Bronchial epithelial cell (primary cell): ENCODE data around the gene GLOD4. TPM values are rescaled to one million over a fixed set of nuclear protein-coding genes. Genes with fewer than 3 reads are reported as not detected.

Experiments
- DNase-seq: peaks from one replicate; pipeline ENCODE4 v3.0.0-alpha.2; 2010; ENCODE audit warnings: low read depth
- FAIRE-seq: peaks from 2 replicates; lab custom pipeline; 2011; peaks lifted over from hg19 to GRCh38; lab: Jason Lieb, UNC
- H3K27me3 ChIP-seq: 2 replicates; pipeline ENCODE4 v1.5.1; 2011; ENCODE audit warnings: low read length; ENCODE audit not compliant: control insufficient read depth, insufficient read depth
- H3K36me3 ChIP-seq: 2 replicates; pipeline ENCODE4 v1.5.1; 2011; ENCODE audit warnings: low read length; ENCODE audit not compliant: control insufficient read depth, insufficient read depth
- H3K4me3 ChIP-seq: 2 replicates; pipeline ENCODE4 v1.5.1; 2011; ENCODE audit warnings: mild to moderate bottlenecking, low read depth, low read length, control low read depth
- total RNA-seq: library from RNA; depleted of rRNA; stranded (reverse); fragments of >200 nt; gene quantifications from 2 replicates; pipeline ENCODE4 v1.2.1, GENCODE V29; 2014
- TF ChIP-seq, protein P1 (sequence below): IDR thresholded peaks from 2 replicates; pipeline ENCODE4 v1.5.1; 2011; ENCODE audit warnings: mild to moderate bottlenecking, moderate library complexity, low read length, control low read depth, inconsistent platforms; ENCODE audit not compliant: insufficient read depth, severe bottlenecking

GLOD4 gene
- total RNA-seq, 1 donor from 2014 or later, result 93.2 TPM

DNA sequence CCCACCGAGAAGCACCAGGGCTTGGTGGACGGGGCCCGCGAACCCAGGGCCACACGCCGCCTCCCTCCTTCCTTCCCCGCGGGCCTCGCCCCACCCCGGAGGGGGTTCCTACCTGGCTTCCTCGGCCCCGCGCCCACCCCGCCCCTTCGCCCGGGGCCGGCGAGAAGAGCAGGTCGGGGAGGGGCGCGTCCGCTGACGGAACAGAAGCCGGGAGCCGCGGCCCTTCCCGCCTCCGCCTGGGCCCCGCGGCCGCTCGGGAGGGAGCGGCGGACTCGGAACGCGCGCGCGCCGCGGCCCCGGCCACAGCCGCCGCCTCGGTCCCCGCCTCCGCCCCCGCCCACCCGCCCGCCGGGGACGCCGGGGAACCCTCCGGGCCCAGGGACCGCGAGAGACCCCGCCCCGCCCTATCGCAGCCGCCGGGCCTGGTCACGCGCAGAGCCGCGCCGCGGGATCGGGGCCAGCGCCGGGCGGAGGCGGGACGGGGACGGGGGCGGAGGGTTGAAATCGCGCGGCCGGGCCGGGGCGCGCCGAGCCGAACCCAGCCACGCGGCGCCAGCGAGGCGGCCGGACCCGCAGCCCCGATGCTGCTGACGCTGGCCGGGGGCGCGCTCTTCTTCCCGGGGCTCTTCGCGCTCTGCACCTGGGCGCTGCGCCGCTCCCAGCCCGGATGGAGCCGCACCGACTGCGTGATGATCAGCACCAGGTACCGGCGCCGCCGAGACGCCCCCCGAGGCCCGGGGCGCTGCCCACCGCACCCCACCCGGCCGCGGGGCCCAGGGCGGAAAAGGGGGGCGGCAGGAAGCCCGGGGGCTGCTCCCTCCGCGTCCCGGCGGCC, 49.8 kb downstream of the GLOD4 start, which contains the start of gene TLCD3A:
Gene TLCD3A (plus strand): TSS at position 530 of the 835 bp plus-strand sequence. CDS start 52 bp downstream, at position 582.
- DNase-seq (peak; percentile 31), FAIRE-seq (no peak)
- TF ChIP-seq, protein P1, sequence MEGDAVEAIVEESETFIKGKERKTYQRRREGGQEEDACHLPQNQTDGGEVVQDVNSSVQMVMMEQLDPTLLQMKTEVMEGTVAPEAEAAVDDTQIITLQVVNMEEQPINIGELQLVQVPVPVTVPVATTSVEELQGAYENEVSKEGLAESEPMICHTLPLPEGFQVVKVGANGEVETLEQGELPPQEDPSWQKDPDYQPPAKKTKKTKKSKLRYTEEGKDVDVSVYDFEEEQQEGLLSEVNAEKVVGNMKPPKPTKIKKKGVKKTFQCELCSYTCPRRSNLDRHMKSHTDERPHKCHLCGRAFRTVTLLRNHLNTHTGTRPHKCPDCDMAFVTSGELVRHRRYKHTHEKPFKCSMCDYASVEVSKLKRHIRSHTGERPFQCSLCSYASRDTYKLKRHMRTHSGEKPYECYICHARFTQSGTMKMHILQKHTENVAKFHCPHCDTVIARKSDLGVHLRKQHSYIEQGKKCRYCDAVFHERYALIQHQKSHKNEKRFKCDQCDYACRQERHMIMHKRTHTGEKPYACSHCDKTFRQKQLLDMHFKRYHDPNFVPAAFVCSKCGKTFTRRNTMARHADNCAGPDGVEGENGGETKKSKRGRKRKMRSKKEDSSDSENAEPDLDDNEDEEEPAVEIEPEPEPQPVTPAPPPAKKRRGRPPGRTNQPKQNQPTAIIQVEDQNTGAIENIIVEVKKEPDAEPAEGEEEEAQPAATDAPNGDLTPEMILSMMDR, result no peak
- Histone ChIP-seq H3K27me3 (no peaks in the 10 kb centered on the region), H3K4me3 (peak within 1 kb of the TSS; percentile 72), H3K36me3 (peaks cover 4% of the 10 kb centered on the region)

DNA sequence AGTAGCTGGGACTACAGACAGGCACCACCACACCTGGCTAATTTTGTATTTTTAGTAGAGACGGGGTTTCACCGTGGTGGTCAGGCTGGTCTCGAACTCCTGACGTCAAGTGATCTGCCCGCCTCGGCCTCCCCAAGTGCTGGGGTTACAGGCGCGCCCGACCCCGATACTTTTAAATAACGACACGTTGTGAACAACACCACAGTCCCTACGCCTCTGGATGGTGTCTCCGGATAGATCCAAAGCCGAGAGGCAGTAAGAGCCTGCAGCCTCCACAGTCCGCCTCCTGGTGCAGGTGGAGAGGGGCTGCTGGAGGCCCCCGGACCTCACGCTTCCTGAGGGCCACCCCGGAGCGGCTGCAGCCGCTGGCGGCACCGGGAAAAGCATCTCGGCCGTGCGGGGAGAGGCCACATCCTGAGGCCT, 50.4 kb downstream of the GLOD4 start:
- Histone ChIP-seq H3K4me3 (peak overlapping the region; percentile 72), H3K27me3 (no peaks in the 10 kb centered on the region), H3K36me3 (peaks cover 4% of the 10 kb centered on the region)
- TF ChIP-seq, protein P1, result no peak
- DNase-seq (no peak), FAIRE-seq (no peak)

DNA sequence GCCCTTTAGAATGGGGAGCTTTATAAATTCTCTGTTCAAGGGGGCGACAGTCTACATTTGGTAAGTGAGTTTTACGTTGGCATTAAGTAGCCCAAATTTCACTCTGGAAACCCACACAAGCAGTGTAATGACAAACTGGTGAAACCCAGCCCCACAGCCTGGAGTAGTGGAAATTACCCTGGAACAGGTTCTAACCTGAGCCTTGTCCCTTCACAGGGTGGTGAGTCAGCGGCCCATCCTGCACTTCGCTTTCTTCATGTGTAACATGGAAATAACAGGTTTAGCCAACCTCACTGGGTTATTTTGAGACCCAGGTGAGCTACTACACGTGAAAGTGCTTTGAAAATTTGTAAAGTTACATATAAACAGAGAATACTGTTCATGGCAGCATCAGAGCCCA, 53.2 kb downstream of the GLOD4 start:
- no peaks in the 10 kb centered on the region for H3K36me3 ChIP-seq
- TF ChIP-seq, protein P1, result no peak
- no peak overlapping the region for H3K4me3 ChIP-seq
- DNase-seq (peak; percentile 98), FAIRE-seq (peak; percentile 77)
- H3K27me3 ChIP-seq, result no peaks in the 10 kb centered on the region

DNA sequence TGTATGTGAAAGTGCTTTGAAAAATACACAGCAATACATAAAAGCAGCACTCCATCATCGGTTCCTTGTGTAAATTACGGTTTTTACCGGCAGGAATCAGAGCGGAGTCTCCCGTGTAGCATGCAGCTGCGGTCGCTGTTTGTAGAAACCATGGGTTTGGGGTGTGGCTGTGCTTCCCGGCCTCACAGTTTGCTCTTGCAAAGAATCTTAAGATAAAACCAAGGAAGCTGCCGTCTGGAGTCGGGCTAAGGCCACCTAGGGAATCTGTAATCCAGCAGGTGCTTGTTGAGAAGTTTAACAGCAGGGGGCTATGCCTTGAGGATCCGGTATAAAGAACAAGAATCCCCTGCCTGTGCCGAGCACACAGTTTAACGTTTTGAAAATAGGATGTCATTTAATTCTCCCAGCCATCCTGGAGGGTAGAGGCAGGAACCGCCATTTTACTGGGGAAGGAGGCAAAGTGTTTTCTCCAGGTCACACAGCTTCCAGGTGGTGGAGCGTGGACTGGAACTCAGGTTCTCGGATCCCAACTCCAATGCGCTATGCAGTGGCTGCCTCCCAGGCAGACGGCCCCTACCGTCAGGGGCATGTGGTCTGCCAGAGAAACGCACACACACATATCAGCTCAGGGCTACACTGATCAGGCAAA, 55.7 kb downstream of the GLOD4 start:
- Histone ChIP-seq H3K36me3 (no peaks in the 10 kb centered on the region), H3K27me3 (no peaks in the 10 kb centered on the region), H3K4me3 (no peak overlapping the region)
- DNase-seq (peak; percentile 55), FAIRE-seq (no peak)
- TF ChIP-seq, protein P1, result no peak

DNA sequence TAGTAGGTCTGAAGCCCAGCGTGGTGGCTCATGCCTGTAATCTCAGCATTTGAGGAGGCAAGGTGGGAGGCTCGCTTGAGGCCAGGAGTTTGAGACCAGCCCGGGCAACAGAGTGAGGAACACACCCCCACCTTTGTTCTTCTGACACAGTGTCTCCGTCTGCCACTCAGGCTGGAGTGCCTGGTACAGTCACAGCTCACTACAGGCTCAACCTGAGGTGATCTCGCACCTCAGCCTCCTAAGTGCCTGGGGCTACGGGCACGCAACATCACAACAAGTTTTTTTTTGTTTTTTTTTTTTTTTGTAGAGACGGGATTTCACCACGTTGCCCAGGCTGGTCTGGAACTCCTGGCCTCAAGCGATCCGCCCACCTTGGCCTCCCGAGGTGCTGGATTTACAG, 56.3 kb downstream of the GLOD4 start:
- H3K27me3 ChIP-seq, result no peaks in the 10 kb centered on the region
- TF ChIP-seq, protein P1, result no peak
- no peaks in the 10 kb centered on the region for H3K36me3 ChIP-seq
- FAIRE-seq (peak; percentile 40), DNase-seq (peak; percentile 84)
- H3K4me3 ChIP-seq, result no peak overlapping the region
